GM18861 (cell line): ENCODE measurements around the gene FAM9C.
"Not testable (repeated sequence)": the region's sequence is repeated elsewhere in the genome, so short reads cannot be mapped to it uniquely, and the experiment has no call there.

ENCODE experiments used
- ATAC-seq: cut with Tn5 transposase; IDR thresholded peaks from one replicate; pipeline ENCODE4 v1.9.1; 2021; ENCODE audit not compliant: unreplicated experiment

FAM9C gene

DNA sequence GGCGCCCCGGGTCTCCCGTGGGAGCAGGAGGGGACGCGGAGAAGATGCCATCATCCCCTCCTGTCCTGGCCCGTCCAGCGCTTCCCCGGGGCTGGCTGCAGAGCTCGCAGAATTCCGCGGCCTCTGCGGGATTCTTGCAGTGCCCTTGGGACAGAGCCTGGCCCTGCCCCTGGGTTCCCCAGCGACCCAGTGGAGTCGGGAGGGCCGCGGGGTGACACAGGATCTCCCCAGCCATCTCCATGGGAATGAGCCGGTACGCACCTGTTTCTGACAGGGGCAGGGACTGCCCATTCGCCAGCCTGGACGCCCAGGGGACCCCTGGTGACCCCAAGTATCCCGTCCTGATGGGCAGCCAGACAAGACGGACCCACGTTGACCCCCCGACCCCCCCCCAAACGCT is 482 bp downstream of the FAM9C start:
- ATAC-seq, result no peak

DNA sequence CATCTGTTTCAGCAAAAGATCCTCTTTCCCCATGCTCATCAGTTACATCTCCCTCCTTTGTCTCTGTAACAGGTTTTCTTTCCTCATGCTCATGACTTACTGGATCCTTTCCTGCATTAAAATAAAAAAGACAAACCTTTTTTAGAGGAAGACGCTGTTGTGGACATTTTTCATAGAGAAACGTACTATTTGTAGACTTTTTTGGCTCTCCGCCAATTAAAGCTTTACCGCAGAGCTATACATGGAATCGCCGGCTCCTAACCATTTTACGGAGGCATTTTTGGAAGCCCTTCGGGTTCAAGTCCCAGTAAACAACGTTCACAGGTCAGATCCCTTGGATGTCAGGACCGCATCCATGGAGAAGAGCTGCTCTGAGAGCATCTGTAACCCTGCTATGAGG is 1.3 kb downstream of the FAM9C start:
- ATAC-seq, result no peak

DNA sequence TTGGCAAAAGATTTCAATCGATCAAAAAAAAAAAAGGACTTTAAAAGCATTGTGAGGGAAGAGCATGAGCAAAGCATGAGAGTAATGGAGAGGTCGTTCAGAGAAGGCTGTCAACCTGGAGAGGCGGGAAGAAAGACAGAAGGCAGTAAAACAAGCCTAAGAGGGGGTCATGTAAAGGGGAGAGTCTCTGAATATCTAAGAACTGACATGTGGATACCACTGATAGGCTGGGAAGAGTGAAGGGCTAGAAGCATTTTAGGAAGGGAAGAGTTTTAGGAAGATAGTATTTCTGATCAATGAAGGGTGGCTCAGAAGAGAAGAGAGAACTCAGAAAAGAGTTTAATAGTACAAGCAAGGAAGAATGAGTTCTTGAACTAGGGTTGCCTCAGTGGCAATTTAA is 7.5 kb downstream of the FAM9C start:
- no peak for ATAC-seq

DNA sequence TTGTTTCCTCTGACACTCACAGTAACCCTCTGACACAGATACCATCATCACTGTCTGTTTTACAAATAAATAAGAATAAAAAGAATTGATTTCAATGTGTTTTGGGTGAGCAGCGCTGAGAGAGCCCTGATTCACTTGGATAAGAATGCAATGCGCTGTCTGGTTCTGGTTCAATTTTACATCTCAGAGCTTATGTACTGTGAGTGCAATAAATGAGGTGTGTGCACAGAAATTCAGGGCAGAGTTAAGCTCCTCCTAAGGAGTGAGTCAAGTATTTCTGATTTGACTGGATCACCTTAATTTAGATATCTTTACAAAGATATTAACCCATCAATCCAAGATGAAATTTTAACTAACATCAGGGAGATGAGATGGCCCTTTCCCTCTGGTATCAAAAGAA is 11.2 kb downstream of the FAM9C start:
- no peak for ATAC-seq

GRCh38 chrX:13029887-13030771 is 14.3 kb downstream of the FAM9C start:
- no peak for ATAC-seq

GRCh38 chrX:13029637-13029886 is 14.9 kb downstream of the FAM9C start:
- no peak for ATAC-seq

DNA sequence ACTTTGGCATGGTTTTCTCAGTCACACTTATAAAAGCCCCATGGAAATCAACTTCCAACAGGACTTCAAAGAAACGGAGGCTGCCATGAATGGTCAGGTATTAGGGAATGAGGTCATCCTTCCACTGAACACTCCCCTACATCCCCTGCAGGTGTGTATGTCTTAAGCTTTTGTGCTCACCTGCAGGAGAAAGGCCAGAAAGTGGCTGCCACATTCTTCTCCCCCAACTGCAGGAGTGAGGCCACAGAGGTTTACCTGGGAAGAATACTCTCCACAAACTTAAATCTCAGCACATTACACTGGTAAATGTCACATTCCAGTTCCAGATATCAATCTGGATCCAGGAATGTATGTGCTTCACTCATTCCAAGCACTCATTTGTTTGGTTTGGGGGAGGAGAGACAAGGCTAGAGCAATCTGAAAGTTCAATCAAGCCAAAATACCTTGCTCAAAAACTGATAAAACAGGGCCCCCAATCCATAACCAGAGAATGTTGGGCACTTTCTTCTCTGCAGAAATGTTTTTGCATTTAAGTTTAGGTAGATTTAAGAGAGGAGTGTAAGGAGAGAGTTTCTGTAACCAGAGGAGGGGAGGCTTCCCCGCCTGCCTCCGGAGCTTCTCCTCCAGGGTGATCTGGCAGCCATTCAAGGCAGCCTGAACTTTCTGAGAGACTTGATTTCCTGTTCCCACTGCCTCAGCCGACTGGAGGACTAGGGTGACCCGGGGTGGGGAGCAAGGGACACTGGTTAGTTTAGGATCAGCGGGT is 15.4 kb downstream of the FAM9C start:
- no peak for ATAC-seq

DNA sequence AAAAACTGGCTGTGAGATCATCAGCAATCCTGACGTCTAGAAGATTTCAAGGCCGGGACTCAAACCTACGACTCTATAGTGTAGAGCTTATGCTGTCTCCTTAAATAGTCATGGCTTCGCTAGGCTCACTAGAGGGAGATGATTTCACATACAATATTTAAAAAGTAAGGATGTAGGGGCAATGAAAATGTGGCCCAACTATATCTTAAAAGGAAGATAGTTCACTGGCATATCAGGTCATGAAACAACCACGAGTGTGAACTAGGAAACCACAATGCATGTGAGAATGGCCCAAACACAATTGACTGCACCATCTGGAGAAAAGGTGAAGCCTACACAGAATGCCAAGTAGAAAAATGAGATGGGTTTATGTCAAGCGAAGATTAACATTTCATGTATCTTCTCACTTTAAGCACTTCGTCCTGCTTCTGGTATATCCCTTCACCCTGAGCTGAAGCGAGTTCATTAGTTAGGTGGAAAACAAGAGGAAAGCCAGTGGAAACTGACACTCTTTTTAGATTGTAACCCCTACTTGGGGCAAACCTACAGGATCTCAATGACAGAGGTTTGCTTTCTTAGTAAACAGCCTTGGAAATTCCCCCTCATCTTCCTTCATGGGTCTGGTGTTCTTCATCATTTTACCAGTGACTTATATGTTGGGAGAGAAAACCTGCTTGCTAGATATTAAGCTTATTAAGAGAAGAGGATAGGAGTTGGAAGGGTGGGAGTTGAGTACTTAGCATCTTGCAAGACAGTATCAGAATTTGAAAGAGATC is 17.4 kb downstream of the FAM9C start:
- no peak for ATAC-seq

- ATAC-seq, result no peak
These were observed 19.4 kb downstream of the FAM9C start for GRCh38 chrX:13024986-13025385.

- ATAC-seq, result no peak
These were observed 20.4 kb downstream of the FAM9C start for GRCh38 chrX:13023979-13024378.

- no peak for ATAC-seq
These were observed 20.9 kb downstream of the FAM9C start for GRCh38 chrX:13023567-13023966.

DNA sequence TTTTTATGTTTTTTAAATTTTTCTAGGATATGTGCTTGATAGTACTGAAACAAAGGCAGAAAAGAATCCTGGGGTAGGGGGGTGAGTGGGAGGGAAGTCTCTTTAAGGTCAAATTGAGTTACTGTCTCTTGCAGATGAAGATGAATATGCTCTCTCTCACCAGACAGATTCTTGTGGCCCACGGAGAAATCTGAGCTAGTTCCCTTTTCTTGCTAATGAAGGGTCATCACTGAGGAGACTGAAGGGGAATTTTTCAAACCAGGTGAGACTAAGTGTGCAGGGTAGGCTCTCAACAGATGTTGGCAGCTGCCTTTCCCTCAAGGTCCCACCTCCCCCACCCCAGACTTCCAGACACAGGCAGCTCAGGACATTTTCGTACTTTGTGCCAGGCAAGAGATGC is 21.5 kb downstream of the FAM9C start:
- ATAC-seq, result peak; percentile 86

DNA sequence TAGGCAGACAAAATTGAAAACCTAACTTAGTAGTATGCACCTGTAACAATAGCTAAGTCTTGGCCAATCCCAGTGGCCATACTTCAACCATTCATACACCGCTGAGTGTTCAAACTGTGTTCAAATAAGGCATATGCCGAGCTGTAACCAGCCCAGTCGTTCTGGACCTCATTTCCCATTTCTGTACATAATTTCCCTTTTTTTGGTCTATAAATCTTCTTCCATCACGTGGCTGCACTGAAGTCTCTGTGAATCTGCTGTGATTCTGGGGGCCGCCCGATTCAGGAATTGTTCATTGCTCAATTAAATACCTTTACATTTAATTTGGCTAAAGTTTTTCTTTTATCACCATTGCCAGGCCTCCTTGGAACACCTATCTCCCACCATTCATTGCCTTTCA is 27.7 kb downstream of the FAM9C start:
- not testable (repeated sequence) for ATAC-seq

DNA sequence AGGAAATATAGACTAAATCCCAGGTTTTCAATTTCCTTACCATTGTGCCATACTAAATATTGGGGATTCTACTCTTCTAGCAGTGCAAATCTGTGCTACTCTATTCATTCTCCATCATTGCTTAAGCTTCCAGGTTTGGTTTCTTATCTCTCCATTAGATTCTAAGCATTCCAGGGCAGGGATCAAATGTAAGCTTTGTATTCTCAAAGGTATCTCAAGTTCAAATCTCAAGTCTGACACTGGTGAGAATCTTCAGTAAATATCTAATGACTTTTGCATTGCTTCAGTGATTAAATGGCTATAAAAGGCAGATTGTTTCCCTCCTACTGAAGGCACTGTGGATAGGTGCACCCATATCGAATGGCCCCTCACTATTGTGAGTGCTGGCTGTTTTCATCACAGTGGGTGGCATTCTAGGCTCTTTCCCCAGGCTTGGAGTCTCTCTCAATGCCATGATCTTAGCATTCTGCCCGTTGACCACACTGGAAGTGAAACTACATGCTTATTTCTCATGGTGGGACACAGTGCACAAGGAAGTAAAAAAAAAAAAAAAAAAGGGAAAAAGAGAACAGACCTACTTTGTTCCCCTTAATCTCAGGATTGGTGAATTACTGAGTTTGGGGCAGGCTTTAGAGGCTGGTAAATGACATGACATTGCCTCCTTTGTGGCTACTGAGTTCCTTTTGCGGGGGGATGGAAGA is 28.7 kb downstream of the FAM9C start:
- no peak for ATAC-seq

- peak; percentile 20 for ATAC-seq
These were observed 30.0 kb downstream of the FAM9C start for GRCh38 chrX:13014111-13015096.

DNA sequence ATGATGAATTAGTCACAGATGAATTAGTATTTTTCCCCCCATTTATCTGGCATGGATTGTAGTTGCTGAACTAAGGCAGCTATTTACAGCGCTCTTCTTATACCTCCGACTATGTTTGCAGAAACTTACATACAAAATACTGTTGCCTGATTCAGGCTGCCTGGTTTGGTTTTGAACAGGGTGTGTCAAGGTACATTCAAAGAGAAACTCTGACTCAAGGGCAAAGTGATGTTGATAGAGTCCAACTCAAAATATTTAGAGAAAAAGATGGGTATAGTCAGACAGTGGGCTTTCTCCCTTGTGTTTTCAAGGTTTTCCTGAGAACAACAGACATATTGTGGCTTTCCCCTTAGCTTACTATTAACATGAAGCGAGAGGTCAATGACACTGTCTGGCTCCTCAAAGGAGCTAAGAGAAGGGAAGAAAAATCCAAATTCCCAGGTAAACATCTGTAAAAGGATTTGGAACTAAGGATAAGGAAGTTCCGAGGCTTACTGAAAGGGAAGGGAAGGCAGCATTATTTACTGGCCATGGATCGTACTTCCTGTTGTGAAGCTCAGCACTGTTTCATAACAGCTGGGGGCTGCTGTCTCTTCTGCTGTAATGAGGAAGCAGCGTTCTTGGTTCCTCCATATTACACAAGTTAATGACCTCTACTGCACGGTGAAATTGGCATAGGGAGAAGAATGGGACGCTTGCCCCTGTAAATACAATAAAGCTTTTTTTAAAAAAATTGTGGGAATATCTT is 30.9 kb downstream of the FAM9C start:
- ATAC-seq, result peak; percentile 77

- ATAC-seq, result no peak
These were observed 33.9 kb downstream of the FAM9C start for GRCh38 chrX:13010546-13010945.

GRCh38 chrX:13009844-13010243 is 34.6 kb downstream of the FAM9C start:
- ATAC-seq, result no peak

DNA sequence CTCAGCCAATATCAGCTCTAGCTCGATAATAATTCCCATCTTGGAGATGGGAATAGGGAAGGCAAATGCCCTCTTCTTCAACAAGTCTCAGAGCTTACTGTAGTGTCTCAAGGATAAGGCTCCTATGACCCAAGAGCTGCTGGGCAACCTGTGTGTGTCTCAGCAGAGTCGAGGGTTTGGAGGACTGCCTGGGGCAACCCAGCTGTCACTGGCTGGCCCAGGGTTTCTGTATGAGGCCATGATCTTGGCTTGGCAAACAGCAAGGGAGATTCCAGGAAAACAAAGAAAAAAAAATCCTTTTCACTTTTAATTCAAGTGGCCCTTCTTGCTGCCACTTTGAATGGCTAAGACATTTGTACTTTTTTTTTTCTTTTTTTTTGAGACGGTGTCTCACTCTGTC is 35.1 kb downstream of the FAM9C start:
- ATAC-seq, result no peak
